Gastrocnemius medialis (tissue), 4 donors: ENCODE results near the gene ACTR3.

Source experiments
- POLR2A ChIP-seq, 2 donors: fragments of 450-650 bp; IDR thresholded peaks; one replicate each; pipeline ENCODE4 v1.6.1; 2017; ENCODE audit warnings: antibody characterized with exemption in 2 of 2, mild to moderate bottlenecking in 2 of 2, moderate library complexity in 2 of 2
- TF ChIP-seq, protein P1 (sequence below), 5 experiments: fragments of 450-650 bp in 3 of 5; fragments of 200-600 bp in 2 of 5; sonication (generic) in 2 of 5; IDR thresholded peaks in 4 of 5; conservative IDR thresholded peaks in 1 of 5; 1 replicate in 4 of 5; 2 replicates in 1 of 5; pipeline ENCODE4 v1.5.1; 2016 to 2019; ENCODE audit warnings: antibody characterized with exemption in 5 of 5, mild to moderate bottlenecking in 3 of 5, moderate library complexity in 3 of 5

DNA sequence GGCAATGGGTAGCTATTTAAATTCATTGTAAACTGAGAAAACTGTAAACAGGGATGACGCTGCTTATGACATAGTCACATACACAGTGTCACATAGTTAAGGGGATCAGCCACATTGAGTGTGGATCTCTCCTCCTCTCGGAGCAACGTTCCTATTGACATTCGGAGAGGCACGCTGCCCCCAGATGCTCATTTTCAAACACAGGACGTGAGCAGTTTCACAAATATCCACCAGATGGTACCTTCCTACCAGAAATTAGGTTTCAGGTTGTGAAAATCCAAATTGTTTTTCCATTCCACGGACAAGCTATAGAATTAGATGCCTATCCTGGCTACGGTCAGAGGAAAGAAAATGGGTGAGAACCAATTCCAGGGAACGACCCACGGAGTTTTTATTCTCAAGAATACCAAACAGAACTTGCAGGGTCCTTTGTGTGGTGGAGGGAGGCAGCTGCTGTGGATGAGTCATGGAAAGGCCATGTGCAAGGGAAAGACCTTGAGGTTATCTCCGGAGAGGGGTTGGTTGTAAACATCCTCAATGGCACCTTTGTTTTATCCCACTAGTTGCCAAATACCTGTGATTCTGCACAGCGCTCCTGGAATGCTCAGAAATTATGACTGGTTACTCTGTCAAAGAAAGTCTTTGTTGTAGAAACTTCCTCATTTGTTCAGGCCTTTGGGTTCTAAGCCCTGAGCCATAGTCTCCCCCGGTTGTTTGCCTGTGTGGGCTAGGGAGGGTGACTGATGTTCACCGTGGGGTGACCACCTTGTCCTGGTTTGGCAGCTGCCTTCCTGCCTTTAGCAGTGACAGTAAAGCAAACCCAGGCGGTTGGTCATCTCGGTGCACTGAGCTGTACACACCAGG, 88.0 kb downstream of the ACTR3 start:
- TF ChIP-seq, protein P1, sequence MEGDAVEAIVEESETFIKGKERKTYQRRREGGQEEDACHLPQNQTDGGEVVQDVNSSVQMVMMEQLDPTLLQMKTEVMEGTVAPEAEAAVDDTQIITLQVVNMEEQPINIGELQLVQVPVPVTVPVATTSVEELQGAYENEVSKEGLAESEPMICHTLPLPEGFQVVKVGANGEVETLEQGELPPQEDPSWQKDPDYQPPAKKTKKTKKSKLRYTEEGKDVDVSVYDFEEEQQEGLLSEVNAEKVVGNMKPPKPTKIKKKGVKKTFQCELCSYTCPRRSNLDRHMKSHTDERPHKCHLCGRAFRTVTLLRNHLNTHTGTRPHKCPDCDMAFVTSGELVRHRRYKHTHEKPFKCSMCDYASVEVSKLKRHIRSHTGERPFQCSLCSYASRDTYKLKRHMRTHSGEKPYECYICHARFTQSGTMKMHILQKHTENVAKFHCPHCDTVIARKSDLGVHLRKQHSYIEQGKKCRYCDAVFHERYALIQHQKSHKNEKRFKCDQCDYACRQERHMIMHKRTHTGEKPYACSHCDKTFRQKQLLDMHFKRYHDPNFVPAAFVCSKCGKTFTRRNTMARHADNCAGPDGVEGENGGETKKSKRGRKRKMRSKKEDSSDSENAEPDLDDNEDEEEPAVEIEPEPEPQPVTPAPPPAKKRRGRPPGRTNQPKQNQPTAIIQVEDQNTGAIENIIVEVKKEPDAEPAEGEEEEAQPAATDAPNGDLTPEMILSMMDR (IDR thresholded peaks at IDR 0.05 in 4 of 5, conservative IDR thresholded peaks at IDR 0.05 in 1 of 5) = peak in 1 of 5 experiments; percentile 6
- no peak for TF ChIP-seq POLR2A (IDR thresholded peaks at IDR 0.05)
